KBM-7 (cell line): ENCODE data around the gene SLC13A4.
A peak's percentile ranks its signal among the peaks of the same experiment; 100 is the strongest.
"Not testable (repeated sequence)": the region's sequence is repeated elsewhere in the genome, so short reads cannot be mapped to it uniquely, and the experiment has no call there.

Source experiments
- DNase-seq: peaks from one replicate; pipeline ENCODE4 v3.0.0-alpha.2; 2015
- in situ Hi-C: fragments of 300-500 bp; cut with MboI; formaldehyde crosslinking; loops from 2 replicates; pipeline ENCODE4 v1.14.3; 2020; ENCODE audit warnings: low sequenced_read_pairs, low pct_unique_long_range_greater_than_20kb, mixed read lengths

SLC13A4 gene

GRCh38 chr7:135706858-135707569 is 21.0 kb downstream of the SLC13A4 start:
- no peak for DNase-seq
- in situ Hi-C loops = no loop called here

DNA sequence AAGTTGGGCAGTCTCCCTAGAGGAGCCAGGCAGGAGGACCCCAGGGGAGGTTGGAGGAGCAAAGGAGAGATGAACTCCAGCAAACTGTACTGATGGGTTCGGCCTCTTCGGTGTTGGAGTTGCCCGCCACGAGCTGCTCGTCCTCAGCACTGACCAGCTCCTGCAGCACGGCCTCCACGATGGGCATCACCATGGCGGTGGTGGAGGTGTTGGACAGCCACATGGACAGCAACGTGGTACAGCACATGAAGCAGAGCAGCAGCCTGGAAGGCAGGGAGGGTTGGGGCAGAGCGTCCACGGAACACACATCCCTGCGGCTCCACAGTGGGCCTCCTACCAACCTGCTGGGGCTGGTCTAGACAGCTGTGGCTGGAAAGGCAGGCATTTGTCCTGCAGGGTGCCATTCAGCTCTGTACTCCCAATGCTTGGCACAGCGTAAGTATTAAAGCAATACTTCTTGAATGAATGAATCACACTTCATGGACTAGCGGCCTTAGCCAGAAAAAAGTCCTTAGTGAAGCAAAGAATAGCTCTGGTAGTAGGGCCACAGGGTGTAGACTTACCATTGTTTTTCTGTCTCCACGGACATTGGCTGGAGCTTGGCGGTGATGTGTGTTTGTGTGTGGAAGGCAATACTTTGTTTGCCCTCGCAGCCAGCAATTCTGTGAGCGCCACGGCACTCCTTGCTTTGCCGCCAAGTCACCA is 21.8 kb downstream of the SLC13A4 start:
- DNase-seq = no peak
- in situ Hi-C loops = no loop called here

DNA sequence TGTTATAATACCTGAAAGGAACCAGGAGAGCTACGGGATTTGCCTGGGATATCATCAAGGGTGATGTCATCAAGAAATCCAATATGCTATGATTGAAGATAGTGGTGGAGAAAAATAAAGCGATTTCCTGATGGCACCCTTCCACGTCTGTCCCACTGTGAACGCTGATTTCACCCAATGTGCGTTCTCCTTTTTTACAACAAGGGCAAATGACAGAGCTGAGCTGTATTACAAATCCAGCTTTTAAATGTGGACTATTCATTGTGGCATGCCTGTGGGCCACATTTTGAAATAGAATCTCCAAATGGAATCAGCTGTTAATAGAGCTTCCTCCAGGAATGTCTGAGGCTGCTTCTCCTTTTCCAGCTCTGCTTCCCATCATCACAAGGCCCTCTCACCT is 23.3 kb downstream of the SLC13A4 start:
- in situ Hi-C loops = no loop called here
- no peak for DNase-seq

DNA sequence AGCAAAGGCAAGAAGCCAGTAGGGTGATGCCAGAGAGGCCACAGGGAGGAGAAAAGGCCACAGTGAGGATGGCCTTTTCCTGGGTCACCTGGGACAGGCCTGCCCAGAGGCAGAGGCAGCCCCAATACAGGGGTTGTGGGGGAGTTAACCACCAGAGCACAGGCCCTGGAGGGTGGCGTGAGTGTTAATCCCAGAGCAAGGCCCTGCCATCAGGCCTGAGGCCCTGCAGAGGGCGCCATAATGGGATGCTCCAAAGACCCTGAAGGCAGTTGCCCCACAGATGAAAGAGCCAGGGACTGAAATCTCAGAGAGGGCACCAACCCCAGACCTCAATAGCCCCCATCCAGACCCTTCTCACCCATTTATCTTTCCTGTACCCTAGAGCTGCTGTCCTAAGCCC is 23.9 kb downstream of the SLC13A4 start:
- in situ Hi-C loops = no loop called here
- DNase-seq = no peak

DNA sequence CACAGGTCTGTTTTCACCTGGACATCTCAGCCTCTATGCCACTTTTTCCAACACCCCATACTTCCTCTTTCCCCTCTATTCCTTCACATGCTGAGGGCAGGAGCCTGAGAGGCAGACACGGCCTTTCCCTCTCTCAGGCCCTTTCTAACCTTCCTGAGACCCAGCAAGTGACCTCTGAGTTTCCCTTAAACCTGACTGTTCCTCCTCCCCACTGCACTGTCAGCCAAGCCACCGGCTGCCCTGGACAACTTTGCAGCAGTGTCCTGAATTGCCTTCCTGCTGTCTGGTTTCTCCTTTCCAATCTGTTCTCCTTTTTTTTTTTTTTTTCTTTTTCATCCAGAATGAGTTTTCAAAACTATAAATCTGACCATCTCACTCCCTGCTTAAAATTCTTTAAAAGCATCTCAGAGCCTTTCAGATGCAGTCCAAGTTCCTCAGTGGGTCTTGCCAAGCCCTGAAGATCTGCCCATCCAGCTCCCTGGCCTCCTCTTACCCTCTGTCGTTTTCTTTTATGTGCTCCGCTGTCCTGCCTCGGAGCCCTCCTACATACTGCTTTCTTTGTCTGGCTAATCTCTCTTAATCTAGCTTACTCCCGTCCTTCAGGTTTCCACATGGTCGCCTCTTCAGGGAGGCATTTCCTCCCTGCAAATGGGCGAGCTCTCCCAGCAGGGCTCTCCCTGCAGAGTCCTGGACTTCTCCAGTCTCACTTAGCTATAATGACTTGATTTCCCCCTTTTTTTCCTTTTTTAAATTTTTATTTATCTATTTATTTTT is 30.5 kb downstream of the SLC13A4 start:
- DNase-seq = peak; percentile 40
- in situ Hi-C loops = no loop called here

DNA sequence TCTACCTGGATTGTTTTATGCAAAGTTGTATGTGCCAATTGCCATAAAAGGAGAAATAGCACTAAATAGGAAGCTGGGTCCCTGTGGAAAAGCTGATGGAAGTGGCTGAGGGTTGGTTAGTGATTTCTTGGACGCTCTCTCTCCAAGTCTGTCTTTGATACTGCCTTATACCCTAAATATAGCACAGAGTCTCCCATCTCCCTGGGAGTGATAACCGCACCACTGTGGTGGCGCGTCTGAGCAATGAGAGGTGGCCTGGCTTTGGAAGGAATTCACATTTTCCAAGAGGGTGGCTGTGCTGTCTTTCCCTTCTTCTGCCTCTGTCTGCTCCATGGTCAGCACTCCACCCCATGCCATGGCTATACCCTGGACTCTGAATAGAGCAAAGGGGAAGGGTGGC is 34.4 kb downstream of the SLC13A4 start:
- no peak for DNase-seq
- in situ Hi-C loops = no loop called here

DNA sequence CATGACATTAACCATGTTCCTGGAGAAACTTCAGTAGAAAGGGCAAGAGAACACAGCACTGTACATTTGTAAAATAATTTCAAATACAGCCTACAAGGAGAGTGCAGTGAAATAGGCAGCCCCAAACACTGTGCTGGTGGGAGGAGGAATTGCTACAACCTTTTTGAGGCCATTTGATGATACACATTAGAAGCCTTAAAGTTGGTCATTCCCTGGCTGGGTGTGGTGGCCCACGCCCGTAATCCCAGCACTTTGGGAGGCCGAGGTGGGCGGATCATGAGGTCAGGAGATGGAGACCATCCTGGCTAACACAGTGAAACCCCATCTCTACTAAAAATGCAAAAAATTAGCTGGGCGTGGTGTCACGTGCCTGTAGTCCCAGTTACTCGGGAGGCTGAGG is 35.4 kb downstream of the SLC13A4 start:
- in situ Hi-C loops, DNase-seq: not testable (repeated sequence)

- no peak for DNase-seq
- in situ Hi-C loops = no loop called here
Observed at GRCh38 chr7:135692055-135692454, 35.9 kb downstream of the SLC13A4 start.

GRCh38 chr7:135690566-135690965 is 37.4 kb downstream of the SLC13A4 start:
- DNase-seq = no peak
- in situ Hi-C loops = no loop called here

GRCh38 chr7:135687466-135687865 is 40.5 kb downstream of the SLC13A4 start:
- no peak for DNase-seq
- in situ Hi-C loops = no loop called here

- in situ Hi-C loops = no loop called here
- DNase-seq = no peak
Observed at GRCh38 chr7:135685306-135686084, 42.5 kb downstream of the SLC13A4 start.

GRCh38 chr7:135684699-135685098 is 43.3 kb downstream of the SLC13A4 start:
- in situ Hi-C loops = no loop called here
- DNase-seq = no peak

DNA sequence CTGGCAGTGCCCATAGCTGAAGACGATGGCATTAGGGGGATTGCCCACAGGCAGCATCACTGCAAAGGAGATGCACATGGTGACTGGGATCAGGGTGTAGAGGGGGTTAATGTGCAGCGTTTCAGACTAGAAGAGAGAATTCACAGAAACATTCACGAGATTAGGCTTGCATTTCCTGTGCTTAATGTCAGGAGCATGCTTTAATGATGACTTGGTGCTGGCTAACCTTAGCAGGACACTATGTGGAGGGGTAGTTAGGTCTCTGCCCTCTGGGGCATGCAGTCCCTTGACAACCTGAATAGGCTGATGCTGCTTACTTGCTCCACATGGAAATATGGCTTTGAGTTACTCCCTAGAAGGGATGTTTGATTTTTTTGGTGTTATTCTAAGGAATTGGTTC is 43.9 kb downstream of the SLC13A4 start:
- in situ Hi-C loops = no loop called here
- no peak for DNase-seq

GRCh38 chr7:135683609-135684008 is 44.4 kb downstream of the SLC13A4 start:
- no peak for DNase-seq
- in situ Hi-C loops = no loop called here

- no peak for DNase-seq
- in situ Hi-C loops = no loop called here
Observed at GRCh38 chr7:135682191-135682590, 45.8 kb downstream of the SLC13A4 start.

DNA sequence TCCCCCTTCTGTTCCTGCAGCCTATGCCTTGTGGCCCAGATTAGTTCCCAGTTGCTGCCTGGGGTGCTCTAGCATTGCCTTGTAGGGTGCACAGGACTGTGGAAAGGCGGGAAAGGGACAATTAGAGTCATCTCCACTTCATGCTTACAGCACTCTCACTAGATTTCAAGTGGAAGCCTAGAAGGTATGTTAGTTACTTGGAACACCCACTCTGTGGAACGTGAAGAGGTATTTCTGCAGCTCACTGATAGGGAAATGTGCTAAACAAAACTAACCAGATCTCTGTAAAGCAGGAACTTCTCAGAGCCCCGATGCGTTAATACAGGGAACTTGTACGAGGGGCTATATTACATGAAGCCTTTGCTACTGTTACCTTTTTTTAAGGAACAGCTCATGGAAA is 46.2 kb downstream of the SLC13A4 start:
- no peak for DNase-seq
- in situ Hi-C loops = no loop called here

DNA sequence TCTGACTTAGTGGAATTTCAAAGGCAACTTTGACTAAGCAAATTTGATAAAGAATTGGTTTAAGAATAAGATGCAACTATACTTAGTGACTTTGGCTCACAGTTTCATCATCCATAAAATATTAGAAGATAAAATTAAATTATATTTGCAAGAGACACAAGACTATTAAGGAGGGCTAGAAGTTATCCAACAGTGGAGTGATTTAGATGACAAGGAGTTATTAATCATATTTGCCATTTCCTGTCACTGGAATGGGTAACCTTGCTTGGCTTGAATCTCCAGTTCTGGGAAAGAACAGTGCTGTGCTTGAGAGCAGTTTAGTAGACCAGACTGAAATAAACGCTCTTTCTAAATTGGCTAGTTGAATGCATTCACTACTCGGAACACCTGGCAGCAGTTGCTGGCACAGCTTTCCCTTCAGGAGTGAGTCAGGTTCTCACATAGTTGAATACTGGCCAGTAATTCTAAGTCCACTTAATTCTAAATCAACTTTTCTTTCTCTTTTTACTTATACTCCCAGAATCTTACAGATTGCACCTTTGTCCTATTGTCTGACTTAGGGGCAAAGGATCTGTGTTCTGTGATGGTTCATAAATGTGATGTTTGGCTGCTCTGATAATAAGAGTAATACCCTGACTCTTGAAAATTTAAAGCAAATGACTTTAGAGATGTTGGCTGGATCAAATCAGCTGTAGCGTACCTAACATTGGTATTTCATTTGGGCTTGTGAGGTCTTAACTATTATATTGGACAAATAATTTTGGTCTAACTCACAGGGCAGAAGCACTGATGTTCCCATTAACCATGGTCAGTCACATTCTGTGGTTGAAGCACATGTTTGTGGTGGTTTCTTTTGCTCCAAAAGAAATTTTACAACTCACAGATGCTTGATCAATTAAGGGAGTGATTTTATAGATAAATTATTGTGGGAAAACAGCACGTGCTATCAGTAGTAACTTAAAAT is 49.1 kb downstream of the SLC13A4 start:
- no peak for DNase-seq
- in situ Hi-C loops = no loop called here

GRCh38 chr7:135673360-135673706 is 54.7 kb downstream of the SLC13A4 start:
- DNase-seq = no peak
- in situ Hi-C loops = no loop called here
